Measurements from ENCODE around the gene VDAC1.
"Not testable (repeated sequence)": the region's sequence is repeated elsewhere in the genome, so short reads cannot be mapped to it uniquely, and the experiment has no call there.

- TF ChIP-seq CTCF (IDR thresholded peaks at IDR 0.05); POLR2AphosphoS5 (IDR thresholded peaks at IDR 0.05; ENCODE audit: low read depth, low read length): not testable (repeated sequence)
Observed at GRCh38 chr5:133937628-133938027, 67.1 kb downstream of the VDAC1 start.
